CD4-positive, alpha-beta T cell (primary cell): ENCODE results near the gene STX18. TPM values are rescaled to one million over a fixed set of nuclear protein-coding genes. Genes with fewer than 3 reads are reported as not detected.

Source experiments
- ATAC-seq: fragments of 200-7000 bp; cut with Tn5 transposase; one replicate; pipeline ENCODE4 v1.10.0; 2022; ENCODE audit warnings: mild to moderate bottlenecking; ENCODE audit not compliant: poor library complexity
- CTCF ChIA-PET: fragments of 350-600 bp; sonication (Branson Sonifier 250); formaldehyde crosslinking; loops from one replicate; lab custom pipeline; 2021; ENCODE audit warnings: antibody characterized with exemption, inconsistent platforms; lab: Charles Lee
- POLR2A ChIA-PET: fragments of 350-600 bp; sonication (Branson Sonifier 250); formaldehyde crosslinking; loops from one replicate; lab custom pipeline; 2021; ENCODE audit warnings: antibody characterized with exemption, inconsistent platforms; lab: Charles Lee
- DNase-seq, 14 experiments: peaks; one replicate each; pipeline ENCODE4 v3.0.0-alpha.2; 2013 to 2020; ENCODE audit warnings: mixed read lengths in 2 of 14
- H3K27ac ChIP-seq, 2 donors: one replicate each; pipeline versions ENCODE4 v1.5.1 to v1.7.0; 2013; ENCODE audit warnings: low read length in 2 of 2, low read depth in 1 of 2, mild to moderate bottlenecking in 1 of 2
- H3K27me3 ChIP-seq, 2 experiments: 1 replicate in 1 of 2; 2 replicates in 1 of 2; pipeline versions ENCODE4 v1.6.1 to v1.7.0; 2013; ENCODE audit warnings: low read length in 2 of 2, control low read depth in 1 of 2, mild to moderate bottlenecking in 1 of 2, moderate library complexity in 1 of 2; ENCODE audit not compliant: insufficient read depth in 2 of 2, control insufficient read depth in 1 of 2
- H3K36me3 ChIP-seq: one replicate; pipeline ENCODE4 v1.6.1; 2013; ENCODE audit warnings: low read length, control low read depth; ENCODE audit not compliant: insufficient read depth
- H3K4me1 ChIP-seq: one replicate; pipeline ENCODE4 v1.6.1; 2013; ENCODE audit warnings: low read length, control low read depth; ENCODE audit not compliant: insufficient read depth
- H3K4me3 ChIP-seq: one replicate; pipeline ENCODE4 v1.5.1; 2013; ENCODE audit warnings: mild to moderate bottlenecking, low read length, moderate library complexity
- H3K9me3 ChIP-seq, 2 experiments: 1 replicate in 1 of 2; 2 replicates in 1 of 2; pipeline versions ENCODE4 v1.6.1 to v1.7.0; 2013; ENCODE audit warnings: low read length in 2 of 2, mild to moderate bottlenecking in 2 of 2, control low read depth in 1 of 2, moderate library complexity in 1 of 2; ENCODE audit not compliant: control insufficient read depth in 1 of 2, insufficient read depth in 1 of 2
- H3K27ac Mint-ChIP-seq: one replicate; pipeline ENCODE4 v1.8.0; 2020; ENCODE audit warnings: mixed read lengths
- H3K27me3 Mint-ChIP-seq: one replicate; pipeline ENCODE4 v1.8.0; 2021; ENCODE audit warnings: mixed read lengths
- H3K36me3 Mint-ChIP-seq: one replicate; pipeline ENCODE4 v1.8.0; 2021; ENCODE audit warnings: low read depth, mixed read lengths
- H3K4me1 Mint-ChIP-seq: one replicate; pipeline ENCODE4 v1.8.0; 2021; ENCODE audit warnings: low read depth, mixed read lengths
- H3K4me3 Mint-ChIP-seq: one replicate; pipeline ENCODE4 v1.8.0; 2020; ENCODE audit warnings: mild to moderate bottlenecking, mixed read lengths
- H3K9me3 Mint-ChIP-seq: one replicate; pipeline ENCODE4 v1.8.0; 2020; ENCODE audit warnings: mixed read lengths
- intact Hi-C, 2 experiments: fragments of 100-400 bp; cut with DNase I in 1 of 2; cut with micrococcal nuclease in 1 of 2; formaldehyde crosslinking; loops; one replicate each; pipeline versions ENCODE4 v1.15.1 to v1.9.0; 2023 to 2025; cut with DNase I, micrococcal nuclease
- total RNA-seq, 174 experiments: library from RNA in 2 of 174; stranded (reverse) in 2 of 174; gene quantifications; one replicate each; pipeline ENCODE4 v1.2.3 and lab custom pipeline; 2021 to 2026
- TF ChIP-seq, protein P1 (sequence below): fragments of 200-600 bp; IDR thresholded peaks from one replicate; pipeline ENCODE4 v1.8.0; 2022; ENCODE audit warnings: antibody characterized with exemption, mild to moderate bottlenecking

The STX18 gene
- total RNA-seq, 2 experiments from 2014 or later = 15.2 to 15.5 TPM

DNA sequence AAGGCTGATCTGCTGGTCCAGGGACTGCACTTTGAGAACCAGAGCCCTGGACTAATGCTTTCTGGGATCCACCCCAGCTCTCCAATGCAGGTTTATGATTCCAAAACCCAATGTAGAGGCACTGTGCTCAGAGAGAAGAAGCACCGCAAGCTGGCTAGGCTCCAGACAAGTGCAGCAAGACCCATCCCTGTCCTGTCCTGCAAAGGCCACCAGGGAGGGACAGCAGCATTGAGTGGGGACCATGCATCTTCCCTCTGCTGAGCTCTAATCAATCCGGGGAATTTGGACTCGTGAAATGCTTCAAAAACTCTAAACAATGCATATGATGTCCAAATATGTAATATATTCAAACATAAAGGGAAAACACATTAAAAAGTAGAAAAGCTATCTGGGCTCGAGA, 165.8 kb downstream of the STX18 start:
- H3K27me3 ChIP-seq = no peaks in the 10 kb centered on the region
- Mint-ChIP-seq H3K9me3 (no peaks in the 10 kb centered on the region), H3K4me1 (no peaks in the 10 kb centered on the region), H3K36me3 (no peaks in the 10 kb centered on the region), H3K4me3 (no peak overlapping the region), H3K27ac (no peak overlapping the region), H3K27me3 (peaks cover 7% of the 10 kb centered on the region)
- no peaks in the 10 kb centered on the region for H3K9me3 ChIP-seq
- no peak overlapping the region for H3K27ac ChIP-seq
- CTCF ChIA-PET = no interaction called here
- H3K4me1 ChIP-seq = no peaks in the 10 kb centered on the region
- intact Hi-C loops = no loop called here
- no peaks in the 10 kb centered on the region for H3K36me3 ChIP-seq
- ATAC-seq = no peak
- no peak for DNase-seq
- TF ChIP-seq, protein P1, sequence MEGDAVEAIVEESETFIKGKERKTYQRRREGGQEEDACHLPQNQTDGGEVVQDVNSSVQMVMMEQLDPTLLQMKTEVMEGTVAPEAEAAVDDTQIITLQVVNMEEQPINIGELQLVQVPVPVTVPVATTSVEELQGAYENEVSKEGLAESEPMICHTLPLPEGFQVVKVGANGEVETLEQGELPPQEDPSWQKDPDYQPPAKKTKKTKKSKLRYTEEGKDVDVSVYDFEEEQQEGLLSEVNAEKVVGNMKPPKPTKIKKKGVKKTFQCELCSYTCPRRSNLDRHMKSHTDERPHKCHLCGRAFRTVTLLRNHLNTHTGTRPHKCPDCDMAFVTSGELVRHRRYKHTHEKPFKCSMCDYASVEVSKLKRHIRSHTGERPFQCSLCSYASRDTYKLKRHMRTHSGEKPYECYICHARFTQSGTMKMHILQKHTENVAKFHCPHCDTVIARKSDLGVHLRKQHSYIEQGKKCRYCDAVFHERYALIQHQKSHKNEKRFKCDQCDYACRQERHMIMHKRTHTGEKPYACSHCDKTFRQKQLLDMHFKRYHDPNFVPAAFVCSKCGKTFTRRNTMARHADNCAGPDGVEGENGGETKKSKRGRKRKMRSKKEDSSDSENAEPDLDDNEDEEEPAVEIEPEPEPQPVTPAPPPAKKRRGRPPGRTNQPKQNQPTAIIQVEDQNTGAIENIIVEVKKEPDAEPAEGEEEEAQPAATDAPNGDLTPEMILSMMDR = no peak
- POLR2A ChIA-PET = no interaction called here
- H3K4me3 ChIP-seq = no peak overlapping the region

DNA sequence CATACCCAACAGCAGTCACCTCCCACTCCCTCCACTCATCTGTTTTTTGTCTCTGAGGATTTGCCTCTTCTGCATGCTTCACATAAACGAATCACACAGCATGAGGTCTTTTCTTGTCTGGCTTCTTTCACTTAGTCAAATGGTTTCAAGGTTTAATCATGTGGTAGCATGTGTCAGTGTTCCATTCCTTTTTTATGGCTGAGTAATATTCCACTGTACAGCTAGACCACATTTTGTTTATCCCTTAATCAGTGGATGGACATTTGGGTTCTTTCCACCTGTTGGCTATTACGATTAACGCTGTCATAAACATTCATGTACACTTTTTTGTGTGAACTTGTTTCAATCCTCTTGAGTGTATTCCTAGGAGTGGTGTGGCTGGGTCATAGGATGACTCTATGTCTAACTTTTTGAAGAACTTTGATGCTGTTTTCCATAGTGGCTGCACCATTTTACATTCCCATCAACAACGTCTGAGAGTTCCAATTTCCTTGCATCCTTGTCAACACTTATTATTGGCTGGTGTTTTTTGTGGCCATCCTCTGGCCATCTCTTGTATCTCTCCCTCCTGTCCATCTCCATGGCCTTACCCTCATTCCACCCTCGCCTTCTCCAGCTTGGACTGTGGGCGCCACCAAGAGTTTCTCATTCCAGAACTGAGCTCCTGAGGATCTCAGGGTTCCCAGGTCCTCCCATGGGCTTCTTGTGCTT, 167.3 kb downstream of the STX18 start:
- no peak overlapping the region for H3K4me3 Mint-ChIP-seq
- no peaks in the 10 kb centered on the region for H3K4me1 Mint-ChIP-seq
- no peak for DNase-seq
- H3K27ac Mint-ChIP-seq = no peak overlapping the region
- no peaks in the 10 kb centered on the region for H3K27me3 ChIP-seq
- no peaks in the 10 kb centered on the region for H3K9me3 ChIP-seq
- H3K4me1 ChIP-seq = no peaks in the 10 kb centered on the region
- H3K27ac ChIP-seq = no peak overlapping the region
- POLR2A ChIA-PET = no interaction called here
- CTCF ChIA-PET = no interaction called here
- H3K4me3 ChIP-seq = no peak overlapping the region
- TF ChIP-seq, protein P1 = no peak
- no peak for ATAC-seq
- peaks cover 5% of the 10 kb centered on the region for H3K27me3 Mint-ChIP-seq
- H3K36me3 ChIP-seq = no peaks in the 10 kb centered on the region
- H3K36me3 Mint-ChIP-seq = no peaks in the 10 kb centered on the region
- intact Hi-C loops = no loop called here
- H3K9me3 Mint-ChIP-seq = no peaks in the 10 kb centered on the region

Other genes starting within 250 kb of the STX18 start
- 10 to 100 TPM; 10.3 to 10.4 TPM for gene NSG1, start 154.9 kb downstream of the STX18 start, total RNA-seq